ELF-1 (cell line): ENCODE measurements around the gene FRAS1.
"Not testable (repeated sequence)": the region's sequence is repeated elsewhere in the genome, so short reads cannot be mapped to it uniquely, and the experiment has no call there.

Experiments
- DNase-seq: peaks from one replicate; pipeline ENCODE4 v3.0.0-alpha.2; 2016; ENCODE audit warnings: low read depth, low spot score

FRAS1 gene

DNA sequence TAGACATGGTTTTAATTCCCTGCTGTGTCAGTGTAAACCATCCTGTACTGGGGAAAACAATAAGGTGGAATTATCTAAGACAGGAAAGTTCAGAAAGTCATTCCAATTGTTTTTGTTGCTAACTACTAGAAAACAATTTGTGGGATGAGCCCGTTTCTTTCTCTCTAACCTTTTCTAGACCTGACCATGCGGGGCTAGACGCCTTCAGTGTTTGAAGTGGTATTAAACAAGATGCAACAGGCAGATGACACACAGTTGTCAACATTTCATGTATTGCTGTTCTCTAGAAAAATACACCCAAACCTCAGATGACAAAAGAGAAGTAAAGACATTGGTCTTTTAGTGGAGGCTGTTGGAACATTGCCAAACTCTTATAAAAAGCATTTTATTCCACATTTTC is 105.7 kb downstream of the FRAS1 start:
- no peak for DNase-seq

DNA sequence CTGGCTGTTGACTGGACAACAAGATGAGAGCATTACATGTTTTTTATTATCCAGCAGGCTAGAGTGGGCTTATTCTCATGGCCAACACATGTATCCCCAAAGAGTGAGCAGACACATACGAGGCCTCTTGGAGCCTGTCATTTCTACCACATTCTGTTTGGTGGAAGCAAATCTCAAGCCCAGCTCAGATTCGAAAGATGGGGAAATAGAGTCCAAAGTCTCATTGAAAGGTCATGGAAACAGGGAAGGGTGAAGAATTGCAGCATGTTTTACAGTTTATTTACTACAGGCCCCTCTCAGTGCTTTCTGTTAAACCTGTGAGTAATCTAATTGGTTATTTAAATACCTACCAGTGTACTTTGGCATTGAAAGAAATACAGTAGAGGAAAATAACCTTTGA is 108.6 kb downstream of the FRAS1 start:
- no peak for DNase-seq

GRCh38 chr4:78166622-78167021 is 109.5 kb downstream of the FRAS1 start:
- DNase-seq, result peak; percentile 19

GRCh38 chr4:78167510-78167909 is 110.4 kb downstream of the FRAS1 start:
- no peak for DNase-seq

DNA sequence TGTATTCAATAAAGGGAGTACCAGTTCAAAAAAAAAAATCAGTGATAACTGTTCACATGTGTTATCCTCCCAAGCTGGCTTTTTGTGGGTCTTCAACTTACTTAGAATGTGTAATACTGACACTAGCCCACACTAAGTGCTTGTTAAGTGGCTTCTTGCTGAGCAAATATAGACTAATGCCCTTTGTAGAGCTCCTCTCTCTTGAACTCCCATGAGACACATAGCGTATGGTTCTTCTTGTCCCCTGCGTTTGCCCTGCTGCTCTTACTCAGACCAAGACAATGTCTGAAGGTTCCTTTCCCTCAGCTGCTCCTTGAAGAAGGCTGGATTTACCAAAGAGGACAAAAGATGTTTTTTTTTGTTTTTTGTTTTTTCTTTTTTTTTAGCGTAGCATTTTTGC is 110.9 kb downstream of the FRAS1 start:
- DNase-seq, result no peak

DNA sequence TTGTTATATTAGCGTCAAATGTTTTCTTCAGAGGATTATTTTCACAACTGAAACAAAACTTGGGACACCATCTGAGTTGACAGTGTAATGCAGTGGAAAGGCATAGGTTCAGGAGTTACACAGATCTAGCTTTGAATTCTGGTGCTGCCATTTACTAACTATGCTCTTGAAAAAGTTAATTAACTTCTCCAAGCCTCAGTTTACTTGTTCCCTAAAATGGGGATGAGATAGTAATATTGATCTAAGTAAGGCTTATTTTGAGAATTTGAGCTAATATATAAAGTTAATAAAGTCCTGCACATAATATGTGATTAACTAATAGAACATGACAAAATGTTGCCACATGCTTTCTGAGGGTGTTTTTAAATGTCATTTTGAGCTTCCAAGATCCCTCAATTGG is 112.6 kb downstream of the FRAS1 start:
- no peak for DNase-seq

- DNase-seq, result peak; percentile 34
Measured at GRCh38 chr4:78171482-78171881, 114.4 kb downstream of the FRAS1 start.

DNA sequence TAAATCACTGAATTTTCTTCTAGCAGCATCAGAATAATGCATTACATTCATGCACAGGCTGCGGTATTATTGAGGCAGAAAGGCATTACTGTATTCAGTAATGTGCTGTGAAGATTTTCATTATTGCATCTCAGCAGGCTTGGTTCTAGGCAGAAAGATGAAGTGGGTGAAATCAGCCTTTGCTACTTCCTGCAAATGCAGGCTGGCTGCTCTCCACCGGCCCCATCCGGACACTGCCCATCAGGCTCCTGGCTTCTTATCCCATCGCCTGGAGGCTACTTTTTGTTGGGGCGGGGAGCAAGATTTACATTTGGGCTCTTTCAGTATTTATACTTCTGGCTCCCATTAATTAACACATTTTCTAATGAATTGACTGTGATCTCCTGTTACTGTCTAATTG is 117.8 kb downstream of the FRAS1 start:
- DNase-seq, result peak; percentile 64

- DNase-seq, result no peak
Measured at GRCh38 chr4:78179196-78179595, 122.1 kb downstream of the FRAS1 start.

DNA sequence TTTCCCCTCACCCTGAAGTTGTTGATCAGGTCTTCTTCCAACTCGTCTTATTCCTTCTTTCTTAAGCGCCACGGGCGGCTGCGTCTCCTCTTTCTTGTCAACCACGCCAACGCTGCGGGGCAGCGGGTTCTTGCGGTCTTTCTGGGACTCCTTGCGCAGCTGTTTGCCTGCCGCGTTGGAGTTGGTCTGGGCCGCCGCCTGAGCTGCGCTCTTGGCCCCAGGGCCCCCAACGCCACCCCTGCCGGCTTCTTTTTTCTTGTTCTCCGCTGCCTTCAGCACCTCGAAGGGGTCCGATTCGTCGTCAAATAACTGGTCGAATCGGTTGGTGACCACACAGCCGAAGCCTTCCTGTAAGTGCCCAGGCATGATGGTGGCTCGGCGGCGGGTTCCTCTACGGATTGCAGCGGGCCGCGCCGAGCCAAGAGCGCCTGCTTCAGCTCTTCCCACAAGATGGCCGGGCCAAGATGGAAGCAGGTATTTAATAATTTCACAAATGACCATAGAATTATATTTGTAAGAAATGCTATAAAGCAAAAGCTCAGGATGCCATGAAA is 124.6 kb downstream of the FRAS1 start:
- DNase-seq, result not testable (repeated sequence)

DNA sequence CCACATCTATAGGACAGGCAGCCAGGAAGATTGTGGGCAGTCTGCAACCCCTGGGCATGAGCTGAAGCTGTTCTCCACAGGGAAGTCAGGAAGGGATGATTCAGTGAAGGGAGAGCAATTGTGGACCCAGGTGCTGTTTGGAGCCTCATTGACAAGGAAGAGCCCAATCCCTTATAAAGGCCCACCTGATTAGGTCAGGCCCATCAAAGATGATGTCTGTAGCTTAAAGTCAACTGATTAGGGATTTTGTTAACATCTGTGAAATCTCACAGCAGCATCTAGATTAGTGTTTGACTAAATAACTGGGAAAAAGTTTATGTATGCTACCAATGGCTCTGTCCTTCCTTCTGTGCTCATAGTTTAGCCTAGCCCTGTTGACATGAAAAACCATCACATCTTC is 127.5 kb downstream of the FRAS1 start:
- no peak for DNase-seq

GRCh38 chr4:78185117-78185516 is 128.0 kb downstream of the FRAS1 start:
- no peak for DNase-seq

DNA sequence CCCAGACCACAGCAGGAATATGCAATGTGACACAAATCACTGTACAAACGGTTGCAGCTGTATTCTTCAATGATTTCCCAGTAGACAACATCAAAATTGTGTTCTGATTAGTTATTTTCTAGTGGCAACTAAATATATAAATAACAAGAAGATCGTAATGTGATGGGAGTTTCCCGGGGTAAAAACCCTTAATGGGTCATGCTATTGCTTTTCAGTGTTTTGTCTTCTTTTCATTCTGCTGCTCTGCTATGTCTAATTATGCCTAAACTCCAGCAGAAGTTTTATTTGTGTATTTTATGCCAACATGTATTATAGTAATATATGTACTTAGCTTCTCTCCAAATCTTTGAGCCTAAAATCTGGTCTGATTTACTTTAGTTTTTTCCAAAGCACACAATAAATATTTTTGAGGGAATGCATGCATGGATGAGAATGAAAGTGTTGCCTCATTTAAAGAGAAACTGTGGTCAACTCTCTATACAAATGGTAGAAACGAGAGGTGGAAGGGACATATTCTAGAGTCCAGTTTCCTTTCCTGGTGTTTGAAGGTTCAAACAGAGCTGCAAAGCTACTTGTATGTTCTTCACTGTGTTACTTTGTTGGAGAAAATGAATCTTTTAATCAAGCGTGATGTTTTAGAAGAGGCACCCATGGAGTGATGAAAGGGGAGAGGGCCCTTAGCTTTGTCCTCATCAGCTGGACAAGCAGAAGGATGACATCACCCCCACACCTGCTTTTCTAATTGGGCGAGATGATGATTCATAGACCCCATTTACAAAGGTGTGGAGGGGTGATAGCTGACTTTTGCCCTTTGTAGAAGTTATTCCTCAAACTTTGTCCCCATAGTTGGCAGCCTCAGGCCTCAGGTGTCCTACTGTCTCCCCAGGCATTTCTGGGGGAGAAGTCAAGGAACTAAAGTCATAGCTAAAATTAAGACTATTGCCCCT is 129.7 kb downstream of the FRAS1 start:
- DNase-seq, result no peak

GRCh38 chr4:78190068-78190467 is 132.9 kb downstream of the FRAS1 start:
- DNase-seq, result no peak

GRCh38 chr4:78190595-78190994 is 133.5 kb downstream of the FRAS1 start:
- no peak for DNase-seq

DNA sequence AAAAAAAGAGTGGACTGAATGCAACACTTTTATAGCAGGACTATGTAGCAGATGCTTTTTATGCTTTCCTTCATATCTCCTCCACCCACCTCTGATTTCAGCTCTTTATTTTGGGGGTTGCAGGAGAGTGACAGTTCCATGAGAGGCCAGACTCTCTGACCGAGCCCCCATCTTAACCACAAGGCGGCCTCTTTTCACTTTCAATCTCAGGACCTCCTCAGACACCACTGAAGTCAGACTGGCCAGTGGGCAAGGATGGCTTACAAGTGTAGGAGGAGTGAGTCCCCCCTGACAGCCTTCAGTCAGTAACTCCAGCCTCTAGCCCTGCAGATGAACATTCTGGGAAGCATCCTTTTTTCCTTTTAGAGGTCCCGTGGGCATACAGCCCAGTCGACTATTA is 140.8 kb downstream of the FRAS1 start:
- no peak for DNase-seq

- DNase-seq, result no peak
Measured at GRCh38 chr4:78199984-78200383, 142.9 kb downstream of the FRAS1 start.

GRCh38 chr4:78200949-78201348 is 143.8 kb downstream of the FRAS1 start:
- DNase-seq, result no peak

DNA sequence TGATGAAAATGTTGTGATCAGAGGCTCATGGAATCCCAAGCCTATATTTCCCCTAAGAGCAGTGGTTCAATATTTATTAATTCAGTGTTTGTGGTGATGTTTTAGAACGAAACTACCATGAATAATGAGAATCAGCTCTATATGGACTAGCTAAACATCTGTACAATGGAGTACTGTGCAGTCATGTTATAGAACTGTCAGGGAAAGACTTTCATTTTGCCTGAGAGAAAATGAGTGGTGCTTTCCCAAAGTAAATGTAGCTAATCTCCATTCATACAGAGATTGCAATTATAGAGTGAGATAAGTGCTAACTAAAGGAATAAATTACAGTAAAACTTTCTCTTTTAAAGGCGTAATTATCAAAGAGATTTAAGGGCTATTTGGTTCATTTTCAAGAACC is 147.1 kb downstream of the FRAS1 start:
- no peak for DNase-seq

- DNase-seq, result peak; percentile 82
Measured at GRCh38 chr4:78205591-78205990, 148.5 kb downstream of the FRAS1 start.

GRCh38 chr4:78207541-78207940 is 150.4 kb downstream of the FRAS1 start:
- DNase-seq, result no peak

- peak; percentile 67 for DNase-seq
Measured at GRCh38 chr4:78207951-78208350, 150.8 kb downstream of the FRAS1 start.

DNA sequence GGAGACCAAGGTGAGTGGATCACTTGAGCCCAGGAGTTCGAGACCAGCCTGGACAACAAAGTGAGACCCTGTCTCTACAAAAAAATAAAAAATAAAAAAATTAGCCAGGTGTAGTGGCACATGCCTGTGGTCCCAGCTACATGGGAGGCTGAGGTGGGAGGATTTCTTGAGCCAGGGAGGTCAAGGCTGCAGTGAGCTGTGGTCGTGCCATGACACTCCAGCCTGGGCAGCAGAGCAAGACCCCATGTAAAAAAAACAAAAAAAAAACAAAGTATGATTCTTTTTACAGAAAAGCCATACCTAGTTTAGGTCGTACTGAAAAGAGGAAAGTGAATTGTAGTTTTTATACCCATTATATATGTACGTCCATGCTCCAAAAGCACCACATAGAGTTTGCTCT is 151.8 kb downstream of the FRAS1 start:
- not testable (repeated sequence) for DNase-seq
